ENCODE results near the gene ISY1.
"Not testable (repeated sequence)": the region's sequence is repeated elsewhere in the genome, so short reads cannot be mapped to it uniquely, and the experiment has no call there.

Gene ISY1

DNA sequence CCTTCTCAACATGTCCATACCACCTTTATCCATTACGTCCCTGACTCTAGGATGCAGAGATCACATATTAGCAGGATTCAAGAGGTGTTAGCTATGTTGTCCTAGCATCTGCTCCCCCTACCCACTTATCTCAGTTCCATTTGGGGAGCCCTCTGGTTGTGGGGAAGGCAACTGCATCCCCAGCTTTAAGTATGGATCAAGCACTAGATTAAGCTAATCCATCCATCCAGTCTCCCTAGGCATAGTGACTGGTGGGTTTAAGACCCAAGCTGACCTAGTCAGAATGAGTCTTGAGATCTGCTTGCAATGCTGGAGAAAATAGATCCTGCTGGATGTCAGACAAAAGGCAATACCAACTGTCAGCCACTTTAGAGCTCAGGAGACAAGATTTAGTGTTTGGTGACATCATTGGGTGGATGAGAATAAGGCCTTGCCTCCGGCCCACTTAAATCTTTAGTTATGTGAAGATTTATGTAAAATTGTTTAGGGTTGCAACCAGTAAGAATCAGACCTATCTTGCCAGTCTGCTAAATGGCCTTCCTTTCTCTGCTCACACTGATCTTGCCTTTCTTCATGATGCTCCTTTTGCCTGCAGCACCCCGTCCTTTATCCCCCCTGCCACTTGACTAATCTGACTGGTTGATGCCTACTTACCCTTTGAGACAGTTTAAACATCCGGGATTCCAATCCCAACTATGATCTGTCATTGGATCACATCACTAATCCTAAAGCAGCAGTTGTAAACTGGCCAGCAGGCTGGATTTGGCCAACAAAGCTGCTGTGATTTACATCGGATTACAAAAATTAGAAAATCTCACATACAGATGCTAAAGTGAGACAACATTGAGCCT lies 2.1 kb upstream of the ISY1 start:
- peak in 1 of 2 experiments; percentile 29 for DNase-seq (ENCODE audit: low read depth in 1 of 2, low spot score in 1 of 2)
- Histone ChIP-seq H3K4me3 (replicated peaks; ENCODE audit: insufficient read depth, low read length) (no peak overlapping the region), H3K27me3 (ENCODE audit: insufficient read depth, poor library complexity, severe bottlenecking) (no peaks in the 10 kb centered on the region), H3K27ac (replicated peaks) (peak overlapping the region; percentile 94)
- TF ChIP-seq, protein P1, sequence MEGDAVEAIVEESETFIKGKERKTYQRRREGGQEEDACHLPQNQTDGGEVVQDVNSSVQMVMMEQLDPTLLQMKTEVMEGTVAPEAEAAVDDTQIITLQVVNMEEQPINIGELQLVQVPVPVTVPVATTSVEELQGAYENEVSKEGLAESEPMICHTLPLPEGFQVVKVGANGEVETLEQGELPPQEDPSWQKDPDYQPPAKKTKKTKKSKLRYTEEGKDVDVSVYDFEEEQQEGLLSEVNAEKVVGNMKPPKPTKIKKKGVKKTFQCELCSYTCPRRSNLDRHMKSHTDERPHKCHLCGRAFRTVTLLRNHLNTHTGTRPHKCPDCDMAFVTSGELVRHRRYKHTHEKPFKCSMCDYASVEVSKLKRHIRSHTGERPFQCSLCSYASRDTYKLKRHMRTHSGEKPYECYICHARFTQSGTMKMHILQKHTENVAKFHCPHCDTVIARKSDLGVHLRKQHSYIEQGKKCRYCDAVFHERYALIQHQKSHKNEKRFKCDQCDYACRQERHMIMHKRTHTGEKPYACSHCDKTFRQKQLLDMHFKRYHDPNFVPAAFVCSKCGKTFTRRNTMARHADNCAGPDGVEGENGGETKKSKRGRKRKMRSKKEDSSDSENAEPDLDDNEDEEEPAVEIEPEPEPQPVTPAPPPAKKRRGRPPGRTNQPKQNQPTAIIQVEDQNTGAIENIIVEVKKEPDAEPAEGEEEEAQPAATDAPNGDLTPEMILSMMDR (IDR thresholded peaks at IDR 0.05; ENCODE audit: insufficient read depth, low read length): peak; percentile 26
- TF ChIP-seq, protein P2, sequence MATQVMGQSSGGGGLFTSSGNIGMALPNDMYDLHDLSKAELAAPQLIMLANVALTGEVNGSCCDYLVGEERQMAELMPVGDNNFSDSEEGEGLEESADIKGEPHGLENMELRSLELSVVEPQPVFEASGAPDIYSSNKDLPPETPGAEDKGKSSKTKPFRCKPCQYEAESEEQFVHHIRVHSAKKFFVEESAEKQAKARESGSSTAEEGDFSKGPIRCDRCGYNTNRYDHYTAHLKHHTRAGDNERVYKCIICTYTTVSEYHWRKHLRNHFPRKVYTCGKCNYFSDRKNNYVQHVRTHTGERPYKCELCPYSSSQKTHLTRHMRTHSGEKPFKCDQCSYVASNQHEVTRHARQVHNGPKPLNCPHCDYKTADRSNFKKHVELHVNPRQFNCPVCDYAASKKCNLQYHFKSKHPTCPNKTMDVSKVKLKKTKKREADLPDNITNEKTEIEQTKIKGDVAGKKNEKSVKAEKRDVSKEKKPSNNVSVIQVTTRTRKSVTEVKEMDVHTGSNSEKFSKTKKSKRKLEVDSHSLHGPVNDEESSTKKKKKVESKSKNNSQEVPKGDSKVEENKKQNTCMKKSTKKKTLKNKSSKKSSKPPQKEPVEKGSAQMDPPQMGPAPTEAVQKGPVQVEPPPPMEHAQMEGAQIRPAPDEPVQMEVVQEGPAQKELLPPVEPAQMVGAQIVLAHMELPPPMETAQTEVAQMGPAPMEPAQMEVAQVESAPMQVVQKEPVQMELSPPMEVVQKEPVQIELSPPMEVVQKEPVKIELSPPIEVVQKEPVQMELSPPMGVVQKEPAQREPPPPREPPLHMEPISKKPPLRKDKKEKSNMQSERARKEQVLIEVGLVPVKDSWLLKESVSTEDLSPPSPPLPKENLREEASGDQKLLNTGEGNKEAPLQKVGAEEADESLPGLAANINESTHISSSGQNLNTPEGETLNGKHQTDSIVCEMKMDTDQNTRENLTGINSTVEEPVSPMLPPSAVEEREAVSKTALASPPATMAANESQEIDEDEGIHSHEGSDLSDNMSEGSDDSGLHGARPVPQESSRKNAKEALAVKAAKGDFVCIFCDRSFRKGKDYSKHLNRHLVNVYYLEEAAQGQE (IDR thresholded peaks at IDR 0.05; ENCODE audit: insufficient replicate concordance, low read depth): no peak
- TF ChIP-seq POLR2AphosphoS5 (IDR thresholded peaks at IDR 0.05; ENCODE audit: low read depth) (0 out of 2 replicates have a peak, but pooled peaks have one; percentile 10), SPI1 (IDR thresholded peaks at IDR 0.05; ENCODE audit: borderline replicate concordance, low read depth) (no peak)

DNA sequence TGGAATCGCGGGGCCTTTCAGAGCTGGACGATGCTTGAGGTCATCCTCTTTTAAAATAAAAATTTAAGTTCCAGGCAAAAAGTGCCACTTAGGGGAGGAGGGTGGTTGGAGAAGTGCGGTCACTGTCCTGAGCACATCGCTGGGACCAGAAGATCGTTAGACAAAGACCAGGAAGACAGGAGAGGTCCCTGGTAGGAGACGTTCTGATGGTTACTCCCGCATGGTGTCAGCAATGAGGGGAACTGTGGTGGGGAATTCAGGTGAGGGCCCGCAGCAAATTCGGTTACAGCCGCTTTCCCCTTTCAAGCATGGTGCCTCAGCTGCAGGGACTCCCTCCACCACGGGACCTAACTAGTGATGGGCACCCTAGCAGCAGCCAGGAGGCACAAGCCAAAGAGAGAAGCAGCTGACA lies 1.0 kb upstream of the ISY1 start:
- TF ChIP-seq, protein P2 (IDR thresholded peaks at IDR 0.05; ENCODE audit: insufficient replicate concordance, low read depth): no peak
- TF ChIP-seq, protein P1 (IDR thresholded peaks at IDR 0.05; ENCODE audit: insufficient read depth, low read length): no peak
- TF ChIP-seq GABPA (IDR thresholded peaks at IDR 0.05; ENCODE audit: low read depth) (no peak), POLR2AphosphoS5 (IDR thresholded peaks at IDR 0.05; ENCODE audit: low read depth) (no peak), SPI1 (IDR thresholded peaks at IDR 0.05; ENCODE audit: borderline replicate concordance, low read depth) (no peak)
- Histone ChIP-seq H3K4me3 (replicated peaks; ENCODE audit: insufficient read depth, low read length) (peak overlapping the region; percentile 95), H3K27me3 (ENCODE audit: insufficient read depth, poor library complexity, severe bottlenecking) (no peaks in the 10 kb centered on the region), H3K27ac (replicated peaks) (peak overlapping the region; percentile 94)
- DNase-seq (ENCODE audit: low read depth in 1 of 2, low spot score in 1 of 2): peak in 1 of 2 experiments; percentile 51

DNA sequence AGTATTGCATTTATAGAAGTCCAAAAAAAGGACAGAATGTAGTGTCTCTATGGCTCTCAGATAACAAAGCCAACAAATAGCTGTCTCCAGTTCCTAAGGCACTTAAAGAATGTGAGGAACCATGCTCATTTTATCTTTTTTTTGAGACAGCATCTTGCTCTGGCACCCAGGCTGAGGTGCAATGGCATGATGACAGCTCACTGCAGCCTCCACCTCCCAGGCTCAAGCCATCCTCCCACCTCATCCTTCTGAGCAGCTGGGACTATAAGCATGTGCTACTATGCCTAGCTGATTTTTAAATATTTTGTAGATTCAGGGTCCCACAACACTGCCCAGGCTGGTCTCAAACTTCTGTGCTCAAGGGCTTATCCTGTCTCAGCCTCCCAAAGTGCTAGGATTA lies 16.1 kb downstream of the ISY1 start:
- Histone ChIP-seq H3K4me3 (replicated peaks; ENCODE audit: insufficient read depth, low read length) (no peak overlapping the region), H3K27ac (replicated peaks) (no peak overlapping the region), H3K27me3 (ENCODE audit: insufficient read depth, poor library complexity, severe bottlenecking) (no peaks in the 10 kb centered on the region)
- DNase-seq (ENCODE audit: low read depth in 1 of 2, low spot score in 1 of 2): no peak
- TF ChIP-seq, protein P1 (IDR thresholded peaks at IDR 0.05; ENCODE audit: insufficient read depth, low read length): no peak
- TF ChIP-seq POLR2AphosphoS5 (IDR thresholded peaks at IDR 0.05; ENCODE audit: low read depth) (no peak), SPI1 (IDR thresholded peaks at IDR 0.05; ENCODE audit: borderline replicate concordance, low read depth) (no peak), GABPA (IDR thresholded peaks at IDR 0.05; ENCODE audit: low read depth) (no peak)
- TF ChIP-seq, protein P2 (IDR thresholded peaks at IDR 0.05; ENCODE audit: insufficient replicate concordance, low read depth): no peak

DNA sequence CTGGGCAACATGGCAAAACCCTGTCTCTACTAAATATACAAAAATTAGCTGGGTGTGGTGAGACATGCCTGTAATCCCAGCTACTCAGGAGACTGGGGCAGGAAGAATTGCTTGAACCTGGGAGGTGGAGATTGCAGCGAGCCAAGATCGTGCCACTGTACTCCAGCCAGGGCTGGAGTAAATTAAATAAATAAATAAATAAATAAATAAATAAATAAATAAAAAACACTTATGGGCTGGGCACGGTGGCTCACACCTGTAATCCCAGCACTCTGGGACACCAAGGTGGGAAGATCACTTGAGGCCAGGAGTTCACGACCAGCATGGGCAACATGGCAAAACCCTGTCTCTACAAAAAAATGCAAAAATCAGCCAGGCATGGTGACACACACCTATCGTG lies 19.9 kb downstream of the ISY1 start:
- not testable (repeated sequence) for H3K4me3 ChIP-seq (replicated peaks; ENCODE audit: insufficient read depth, low read length); DNase-seq (ENCODE audit: low read depth in 1 of 2, low spot score in 1 of 2); H3K27me3 ChIP-seq (ENCODE audit: insufficient read depth, poor library complexity, severe bottlenecking); H3K27ac ChIP-seq (replicated peaks)

Data from HL-60 (cell line).